Liver (tissue), 9 donors: ENCODE measurements around the gene MT1F. TPM values are rescaled to one million over a fixed set of nuclear protein-coding genes. Genes with fewer than 3 reads are reported as not detected.
"Not testable (repeated sequence)": the region's sequence is repeated elsewhere in the genome, so short reads cannot be mapped to it uniquely, and the experiment has no call there.

Experiments used
- DNase-seq: peaks from one replicate; pipeline ENCODE4 v3.0.0-alpha.2; 2017; ENCODE audit warnings: low spot score
- H3K27ac ChIP-seq, 2 donors: one replicate each; pipeline ENCODE4 v1.7.0; 2013; ENCODE audit warnings: inconsistent platforms in 2 of 2, low read length in 2 of 2, control low read depth in 1 of 2, low read depth in 1 of 2, mild to moderate bottlenecking in 1 of 2
- H3K27me3 ChIP-seq, 4 donors: one replicate each; pipeline versions ENCODE4 v1.6.1 to v1.7.0; 2013; ENCODE audit warnings: low read length in 3 of 4, inconsistent platforms in 1 of 4, mild to moderate bottlenecking in 1 of 4, moderate library complexity in 1 of 4; ENCODE audit not compliant: control insufficient read depth in 4 of 4, insufficient read depth in 4 of 4
- H3K36me3 ChIP-seq, 4 donors: one replicate each; pipeline versions ENCODE4 v1.6.1 to v1.7.0; 2013; ENCODE audit warnings: low read length in 3 of 4, mild to moderate bottlenecking in 3 of 4, low read depth in 1 of 4, moderate library complexity in 1 of 4; ENCODE audit not compliant: control insufficient read depth in 4 of 4, insufficient read depth in 3 of 4
- H3K4me1 ChIP-seq, 4 donors: one replicate each; pipeline versions ENCODE4 v1.6.1 to v1.7.0; 2013; ENCODE audit warnings: low read length in 3 of 4, mild to moderate bottlenecking in 3 of 4, moderate library complexity in 1 of 4; ENCODE audit not compliant: control insufficient read depth in 4 of 4, insufficient read depth in 4 of 4
- H3K4me3 ChIP-seq, 3 donors: one replicate each; pipeline versions ENCODE4 v1.6.1 to v1.7.0; 2013; ENCODE audit warnings: low read length in 3 of 3, control low read depth in 1 of 3, low read depth in 1 of 3, mild to moderate bottlenecking in 1 of 3
- H3K9ac ChIP-seq, 2 donors: one replicate each; pipeline ENCODE4 v1.7.0; 2013; ENCODE audit warnings: low read length in 2 of 2, mild to moderate bottlenecking in 2 of 2, moderate library complexity in 2 of 2, control low read depth in 1 of 2, low read depth in 1 of 2
- H3K9me3 ChIP-seq, 4 donors: one replicate each; pipeline versions ENCODE4 v1.6.1 to v1.7.0; 2013; ENCODE audit warnings: low read length in 3 of 4; ENCODE audit not compliant: control insufficient read depth in 4 of 4
- EGR1 ChIP-seq, 2 donors: IDR thresholded peaks; 2 replicates each; pipeline ENCODE4 v1.6.1; 2016 to 2018; ENCODE audit warnings: antibody characterized with exemption in 2 of 2, low read depth in 2 of 2
- FOXA1 ChIP-seq: IDR thresholded peaks from 2 replicates; pipeline ENCODE4 v1.6.1; 2016; ENCODE audit warnings: antibody characterized with exemption
- FOXA2 ChIP-seq: IDR thresholded peaks from 2 replicates; pipeline ENCODE4 v1.6.1; 2016; ENCODE audit warnings: antibody characterized with exemption
- GABPA ChIP-seq, 2 donors: IDR thresholded peaks in 1 of 2; conservative IDR thresholded peaks in 1 of 2; 2 replicates each; pipeline ENCODE4 v1.6.1; 2016; ENCODE audit warnings: antibody characterized with exemption in 2 of 2, mild to moderate bottlenecking in 1 of 2, moderate library complexity in 1 of 2
- HNF4G ChIP-seq: IDR thresholded peaks from 2 replicates; pipeline ENCODE4 v1.6.1; 2016; ENCODE audit warnings: antibody characterized with exemption
- JUND ChIP-seq, 2 donors: IDR thresholded peaks; 2 replicates each; pipeline ENCODE4 v1.6.1; 2016; ENCODE audit warnings: antibody characterized with exemption in 2 of 2
- NR2F2 ChIP-seq: IDR thresholded peaks from 2 replicates; pipeline ENCODE4 v1.6.1; 2016; ENCODE audit warnings: antibody characterized with exemption
- RAD21 ChIP-seq, 2 donors: IDR thresholded peaks; 2 replicates each; pipeline ENCODE4 v1.6.1; 2016; ENCODE audit warnings: antibody characterized with exemption in 2 of 2, mild to moderate bottlenecking in 2 of 2
- SP1 ChIP-seq: IDR thresholded peaks from 2 replicates; pipeline ENCODE4 v1.6.1; 2018; ENCODE audit warnings: antibody characterized with exemption, mild to moderate bottlenecking
- YY1 ChIP-seq: IDR thresholded peaks from 2 replicates; pipeline ENCODE4 v1.6.1; 2016; ENCODE audit warnings: antibody characterized with exemption, mild to moderate bottlenecking
- WGBS: extraction: QIAGEN DNeasy Blood & Tissue Kit; methylation state at CpG from one replicate; pipeline ENCODE4 v1.1.7; 2013; 5-methylcytosine and 5-hydroxymethylcytosine counted together
- polyA plus RNA-seq, 2 donors: library from polyadenylated mRNA; stranded (reverse) in 1 of 2; unstranded in 1 of 2; fragments of 200-250 nt in 1 of 2; fragments of >200 nt in 1 of 2; fragmentation: Nextera tagmentation in 1 of 2; extraction: Ambion mirVana in 1 of 2; gene quantifications; one replicate each; pipeline versions ENCODE4 v1.2.1 to v1.2.3, GENCODE V29; 2013 to 2015
- total RNA-seq, 2 donors: library from RNA; depleted of rRNA; stranded (reverse); fragments of >200 nt; gene quantifications; one replicate each; pipeline ENCODE4 v1.2.3, GENCODE V29; 2014
- TF ChIP-seq, protein P1 (sequence below): IDR thresholded peaks from 2 replicates; pipeline ENCODE4 v1.6.1; 2016; ENCODE audit warnings: antibody characterized with exemption
- TF ChIP-seq, protein P2 (sequence below): fragments of 150-350 bp; IDR thresholded peaks from 2 replicates; pipeline ENCODE4 v1.5.1; 2017; ENCODE audit warnings: improper control_type of control experiment, low read depth, low read length; ENCODE audit not compliant: missing input control
- TF ChIP-seq, protein P3 (sequence below): IDR thresholded peaks from 2 replicates; pipeline ENCODE4 v1.6.1; 2016; ENCODE audit warnings: antibody characterized with exemption
- TF ChIP-seq, protein P4 (sequence below): IDR thresholded peaks from 2 replicates; pipeline ENCODE4 v1.6.1; 2016; ENCODE audit warnings: antibody characterized with exemption
- TF ChIP-seq, protein P5 (sequence below): IDR thresholded peaks from 2 replicates; pipeline ENCODE4 v1.6.1; 2016; ENCODE audit warnings: antibody characterized with exemption, mild to moderate bottlenecking
- donor health status: healthy.
- donor health status: healthy.
- donor health status: healthy.
- donor health status: healthy.
- donor health status: healthy.

Gene MT1F
- total and polyA plus RNA-seq, 4 donors, result 14.2 to 895 (median 134) TPM

DNA sequence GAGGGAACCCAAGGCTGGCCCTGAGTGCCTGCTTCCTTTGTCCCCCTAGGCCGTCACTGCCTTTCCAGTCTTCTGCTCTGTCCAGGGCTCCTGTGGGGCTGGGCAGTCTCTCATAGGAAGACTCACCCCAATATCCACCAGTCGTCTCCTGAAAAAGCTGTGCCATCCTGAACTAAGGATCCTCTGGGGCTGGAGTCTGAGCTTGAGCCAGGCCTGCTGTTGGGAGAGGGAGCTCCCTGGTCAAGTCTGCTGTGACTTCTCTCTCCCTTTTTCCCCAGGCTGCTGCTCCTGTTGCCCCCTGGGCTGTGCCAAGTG, 12.8 kb downstream of the MT1F start (continued):
- TF ChIP-seq, protein P1, sequence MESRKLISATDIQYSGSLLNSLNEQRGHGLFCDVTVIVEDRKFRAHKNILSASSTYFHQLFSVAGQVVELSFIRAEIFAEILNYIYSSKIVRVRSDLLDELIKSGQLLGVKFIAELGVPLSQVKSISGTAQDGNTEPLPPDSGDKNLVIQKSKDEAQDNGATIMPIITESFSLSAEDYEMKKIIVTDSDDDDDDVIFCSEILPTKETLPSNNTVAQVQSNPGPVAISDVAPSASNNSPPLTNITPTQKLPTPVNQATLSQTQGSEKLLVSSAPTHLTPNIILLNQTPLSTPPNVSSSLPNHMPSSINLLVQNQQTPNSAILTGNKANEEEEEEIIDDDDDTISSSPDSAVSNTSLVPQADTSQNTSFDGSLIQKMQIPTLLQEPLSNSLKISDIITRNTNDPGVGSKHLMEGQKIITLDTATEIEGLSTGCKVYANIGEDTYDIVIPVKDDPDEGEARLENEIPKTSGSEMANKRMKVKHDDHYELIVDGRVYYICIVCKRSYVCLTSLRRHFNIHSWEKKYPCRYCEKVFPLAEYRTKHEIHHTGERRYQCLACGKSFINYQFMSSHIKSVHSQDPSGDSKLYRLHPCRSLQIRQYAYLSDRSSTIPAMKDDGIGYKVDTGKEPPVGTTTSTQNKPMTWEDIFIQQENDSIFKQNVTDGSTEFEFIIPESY, result no peak
- TF ChIP-seq, protein P2, sequence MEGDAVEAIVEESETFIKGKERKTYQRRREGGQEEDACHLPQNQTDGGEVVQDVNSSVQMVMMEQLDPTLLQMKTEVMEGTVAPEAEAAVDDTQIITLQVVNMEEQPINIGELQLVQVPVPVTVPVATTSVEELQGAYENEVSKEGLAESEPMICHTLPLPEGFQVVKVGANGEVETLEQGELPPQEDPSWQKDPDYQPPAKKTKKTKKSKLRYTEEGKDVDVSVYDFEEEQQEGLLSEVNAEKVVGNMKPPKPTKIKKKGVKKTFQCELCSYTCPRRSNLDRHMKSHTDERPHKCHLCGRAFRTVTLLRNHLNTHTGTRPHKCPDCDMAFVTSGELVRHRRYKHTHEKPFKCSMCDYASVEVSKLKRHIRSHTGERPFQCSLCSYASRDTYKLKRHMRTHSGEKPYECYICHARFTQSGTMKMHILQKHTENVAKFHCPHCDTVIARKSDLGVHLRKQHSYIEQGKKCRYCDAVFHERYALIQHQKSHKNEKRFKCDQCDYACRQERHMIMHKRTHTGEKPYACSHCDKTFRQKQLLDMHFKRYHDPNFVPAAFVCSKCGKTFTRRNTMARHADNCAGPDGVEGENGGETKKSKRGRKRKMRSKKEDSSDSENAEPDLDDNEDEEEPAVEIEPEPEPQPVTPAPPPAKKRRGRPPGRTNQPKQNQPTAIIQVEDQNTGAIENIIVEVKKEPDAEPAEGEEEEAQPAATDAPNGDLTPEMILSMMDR, result no peak
- TF ChIP-seq, protein P3, sequence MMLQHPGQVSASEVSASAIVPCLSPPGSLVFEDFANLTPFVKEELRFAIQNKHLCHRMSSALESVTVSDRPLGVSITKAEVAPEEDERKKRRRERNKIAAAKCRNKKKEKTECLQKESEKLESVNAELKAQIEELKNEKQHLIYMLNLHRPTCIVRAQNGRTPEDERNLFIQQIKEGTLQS, result no peak
- TF ChIP-seq, protein P4, sequence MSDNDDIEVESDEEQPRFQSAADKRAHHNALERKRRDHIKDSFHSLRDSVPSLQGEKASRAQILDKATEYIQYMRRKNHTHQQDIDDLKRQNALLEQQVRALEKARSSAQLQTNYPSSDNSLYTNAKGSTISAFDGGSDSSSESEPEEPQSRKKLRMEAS, result no peak

DNA sequence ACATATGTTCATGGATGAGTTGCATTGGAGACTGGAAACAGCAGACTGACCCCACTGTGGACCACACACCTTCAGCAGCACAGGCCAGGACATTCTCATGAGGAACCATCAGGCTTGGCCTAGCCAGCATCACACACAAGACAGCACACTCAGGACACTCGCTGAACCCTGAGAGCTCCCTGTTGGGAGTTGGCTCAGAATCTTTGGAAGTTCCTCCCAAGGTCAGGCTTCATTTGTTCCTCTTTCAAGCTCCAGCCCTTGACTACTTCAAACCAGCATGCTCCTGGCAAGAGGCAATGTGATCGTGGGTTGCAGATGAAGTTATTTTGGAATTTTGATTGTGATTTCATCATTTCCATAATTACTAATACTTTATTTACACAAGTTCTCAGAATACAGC, 13.9 kb downstream of the MT1F start:
- H3K36me3 ChIP-seq, H3K27me3 ChIP-seq, DNase-seq, H3K27ac ChIP-seq, H3K9me3 ChIP-seq, H3K4me3 ChIP-seq, H3K9ac ChIP-seq: not testable (repeated sequence)
- TF ChIP-seq SP1, result peak; percentile 11
- 73% methylated on average over 2 of the region's 2 CpGs for WGBS
- peaks cover 0 to 20% (median 13%) of the 10 kb centered on the region in 4 donors for H3K4me1 ChIP-seq

DNA sequence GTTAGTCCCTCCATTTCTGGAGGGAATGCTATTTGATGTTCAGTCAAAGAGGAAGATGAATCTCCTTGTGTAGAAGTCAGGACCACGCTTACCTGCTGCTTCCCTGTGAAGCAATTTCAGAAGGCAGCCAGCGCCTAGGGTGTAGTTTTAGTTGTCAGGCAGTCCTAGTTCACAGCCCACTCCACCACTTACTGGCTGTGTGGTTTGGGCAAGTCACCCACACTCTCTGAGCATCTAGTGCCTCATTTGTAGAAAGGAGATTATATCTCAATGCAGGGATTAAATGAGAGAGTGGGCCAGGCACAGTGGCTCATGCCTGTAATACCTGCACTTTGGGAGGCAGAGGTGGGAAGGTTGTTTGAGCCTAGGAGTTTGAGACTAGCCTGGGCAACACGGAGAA, 14.4 kb downstream of the MT1F start:
- H3K9ac ChIP-seq, H3K36me3 ChIP-seq, H3K27ac ChIP-seq, DNase-seq, H3K27me3 ChIP-seq, H3K4me3 ChIP-seq, H3K9me3 ChIP-seq: not testable (repeated sequence)
- TF ChIP-seq SP1, result peak; percentile 4
- peaks cover 0 to 20% (median 13%) of the 10 kb centered on the region in 4 donors for H3K4me1 ChIP-seq
- 92% methylated on average over 3 of the region's 3 CpGs for WGBS

DNA sequence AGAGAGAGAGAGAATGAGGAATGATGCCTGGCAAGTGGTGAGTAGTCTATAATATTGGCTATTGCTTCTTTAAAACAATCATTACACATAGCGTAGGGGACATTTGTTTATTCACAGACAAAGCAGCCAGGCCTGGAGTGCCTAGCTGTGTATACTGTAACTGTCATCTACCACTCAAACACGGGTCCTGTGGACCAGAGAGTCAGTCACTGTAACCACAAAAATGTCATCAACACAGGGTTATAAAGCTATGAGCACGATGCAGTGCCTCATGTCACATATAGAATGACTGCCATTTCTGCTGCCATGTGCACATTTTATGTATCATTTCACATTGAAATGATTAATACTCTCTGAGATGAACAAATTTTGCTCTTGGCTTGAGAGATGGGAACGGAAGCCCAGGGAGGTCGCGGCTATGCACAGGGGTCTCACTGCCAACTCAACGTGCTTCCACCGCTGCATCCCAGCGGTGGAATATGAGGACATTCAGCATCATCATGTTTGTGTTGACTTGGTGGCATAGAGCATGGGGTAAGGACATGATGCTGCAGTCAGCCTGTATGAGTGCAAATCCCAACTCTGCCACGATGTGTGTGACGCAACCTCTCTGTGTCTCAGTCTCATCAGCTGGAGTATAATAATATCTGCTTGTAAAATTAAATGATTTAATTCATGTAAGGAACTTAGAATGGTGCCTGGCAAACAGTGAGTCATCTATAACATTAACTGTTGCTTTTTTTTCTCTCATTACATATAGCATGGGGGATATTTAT, 15.2 kb downstream of the MT1F start:
- 88% methylated on average over 11 of the region's 11 CpGs for WGBS
- H3K4me1 ChIP-seq, result peaks cover 0 to 17% (median 11%) of the 10 kb centered on the region in 4 donors
- no peaks in the 10 kb centered on the region for H3K9me3 ChIP-seq
- H3K27me3 ChIP-seq, result no peaks in the 10 kb centered on the region
- H3K4me3 ChIP-seq, result no peak overlapping the region
- H3K27ac ChIP-seq, result no peak overlapping the region
- no peaks in the 10 kb centered on the region for H3K36me3 ChIP-seq
- DNase-seq, result no peak
- no peak overlapping the region for H3K9ac ChIP-seq
- TF ChIP-seq, protein P5, sequence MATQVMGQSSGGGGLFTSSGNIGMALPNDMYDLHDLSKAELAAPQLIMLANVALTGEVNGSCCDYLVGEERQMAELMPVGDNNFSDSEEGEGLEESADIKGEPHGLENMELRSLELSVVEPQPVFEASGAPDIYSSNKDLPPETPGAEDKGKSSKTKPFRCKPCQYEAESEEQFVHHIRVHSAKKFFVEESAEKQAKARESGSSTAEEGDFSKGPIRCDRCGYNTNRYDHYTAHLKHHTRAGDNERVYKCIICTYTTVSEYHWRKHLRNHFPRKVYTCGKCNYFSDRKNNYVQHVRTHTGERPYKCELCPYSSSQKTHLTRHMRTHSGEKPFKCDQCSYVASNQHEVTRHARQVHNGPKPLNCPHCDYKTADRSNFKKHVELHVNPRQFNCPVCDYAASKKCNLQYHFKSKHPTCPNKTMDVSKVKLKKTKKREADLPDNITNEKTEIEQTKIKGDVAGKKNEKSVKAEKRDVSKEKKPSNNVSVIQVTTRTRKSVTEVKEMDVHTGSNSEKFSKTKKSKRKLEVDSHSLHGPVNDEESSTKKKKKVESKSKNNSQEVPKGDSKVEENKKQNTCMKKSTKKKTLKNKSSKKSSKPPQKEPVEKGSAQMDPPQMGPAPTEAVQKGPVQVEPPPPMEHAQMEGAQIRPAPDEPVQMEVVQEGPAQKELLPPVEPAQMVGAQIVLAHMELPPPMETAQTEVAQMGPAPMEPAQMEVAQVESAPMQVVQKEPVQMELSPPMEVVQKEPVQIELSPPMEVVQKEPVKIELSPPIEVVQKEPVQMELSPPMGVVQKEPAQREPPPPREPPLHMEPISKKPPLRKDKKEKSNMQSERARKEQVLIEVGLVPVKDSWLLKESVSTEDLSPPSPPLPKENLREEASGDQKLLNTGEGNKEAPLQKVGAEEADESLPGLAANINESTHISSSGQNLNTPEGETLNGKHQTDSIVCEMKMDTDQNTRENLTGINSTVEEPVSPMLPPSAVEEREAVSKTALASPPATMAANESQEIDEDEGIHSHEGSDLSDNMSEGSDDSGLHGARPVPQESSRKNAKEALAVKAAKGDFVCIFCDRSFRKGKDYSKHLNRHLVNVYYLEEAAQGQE, result no peak
- TF ChIP-seq NR2F2 (no peak), FOXA2 (no peak), RAD21 (IDR thresholded peaks at IDR 0.05) (no peak), YY1 (no peak), GABPA (IDR thresholded peaks at IDR 0.05 in 1 of 2, conservative IDR thresholded peaks at IDR 0.05 in 1 of 2) (no peak), EGR1 (IDR thresholded peaks at IDR 0.05; ENCODE audit: low read depth in 2 of 2) (no peak), SP1 (no peak), HNF4G (no peak), FOXA1 (no peak), JUND (IDR thresholded peaks at IDR 0.05) (no peak)
- TF ChIP-seq, protein P3, result no peak
- TF ChIP-seq, protein P1, result no peak
